SU-DHL-6 (cell line): ENCODE measurements around the gene TOM1L2.

Experiments used
- H2AFZ ChIP-seq: fragments of 200-600 bp; sonication (generic); 2 replicates; pipeline ENCODE4 v1.6.1; 2014; ENCODE audit warnings: low read depth, mild to moderate bottlenecking, moderate library complexity, mixed read lengths, antibody characterized with exemption, low read length; ENCODE audit not compliant: severe bottlenecking
- H3F3A ChIP-seq: fragments of 200-600 bp; shearing (Covaris generic); 2 replicates; pipeline ENCODE4 v1.6.0; 2016; ENCODE audit warnings: antibody characterized with exemption, mild to moderate bottlenecking; ENCODE audit not compliant: insufficient read depth
- H3K27ac ChIP-seq: fragments of 200-600 bp; sonication (generic); 2 replicates; pipeline ENCODE4 v1.5.1; 2016; ENCODE audit warnings: low read depth, mild to moderate bottlenecking, low read length, moderate library complexity, mixed read lengths
- H3K27me3 ChIP-seq: fragments of 200-600 bp; sonication (generic), shearing (Covaris generic); 2 replicates; pipeline ENCODE4 v1.6.0; 2014; ENCODE audit warnings: mild to moderate bottlenecking, low read length
- H3K36me3 ChIP-seq: fragments of 200-600 bp; sonication (generic); 2 replicates; pipeline ENCODE4 v1.6.1; 2014; ENCODE audit warnings: mild to moderate bottlenecking, low read length, mixed read lengths
- H3K4me2 ChIP-seq: fragments of 300-600, 200-600 bp; shearing (Covaris generic), sonication (generic); 2 replicates; pipeline ENCODE4 v1.6.0; 2014; ENCODE audit warnings: low read length, low read depth, mild to moderate bottlenecking; ENCODE audit not compliant: poor library complexity, severe bottlenecking
- H3K4me3 ChIP-seq: fragments of 200-600 bp; sonication (generic); 2 replicates; pipeline ENCODE4 v1.5.1; 2014; ENCODE audit warnings: antibody characterized with exemption, low read length, mild to moderate bottlenecking, mixed read lengths; ENCODE audit not compliant: insufficient read depth, poor library complexity, severe bottlenecking
- H3K79me2 ChIP-seq: fragments of 200-600 bp; sonication (generic); 2 replicates; pipeline ENCODE4 v1.6.1; 2014; ENCODE audit warnings: mild to moderate bottlenecking, low read length, moderate library complexity; ENCODE audit not compliant: insufficient read depth
- H3K9ac ChIP-seq: fragments of 200-600 bp; sonication (generic); 2 replicates; pipeline ENCODE4 v1.7.0; 2014; ENCODE audit warnings: mild to moderate bottlenecking, low read length
- H3K9me2 ChIP-seq: fragments of 200-600 bp; sonication (generic); replicated peaks from 2 replicates; pipeline ENCODE4 v1.6.1; 2014; ENCODE audit warnings: low read length; ENCODE audit not compliant: insufficient read depth
- H3K9me3 ChIP-seq: fragments of 200-600 bp; sonication (generic); 2 replicates; pipeline ENCODE4 v1.6.1; 2014; ENCODE audit warnings: low read length, mixed read lengths; ENCODE audit not compliant: insufficient read depth
- H4K20me1 ChIP-seq: fragments of 200-600 bp; sonication (generic); 2 replicates; pipeline ENCODE4 v1.6.1; 2014; ENCODE audit warnings: low read depth, mild to moderate bottlenecking, antibody characterized with exemption, low read length, moderate library complexity, mixed read lengths
- CTCF ChIP-seq: fragments of 200-600 bp; sonication (generic); IDR thresholded peaks from one replicate; pipeline ENCODE4 v1.5.1; 2017; ENCODE audit warnings: antibody characterized with exemption, mild to moderate bottlenecking, low read length, moderate library complexity; ENCODE audit not compliant: insufficient read depth, poor library complexity, severe bottlenecking
- EZH2phosphoT487 ChIP-seq: fragments of 200-600 bp; sonication (generic), shearing (Covaris generic); conservative IDR thresholded peaks from 2 replicates; pipeline ENCODE4 v1.6.1; 2018; ENCODE audit warnings: mild to moderate bottlenecking, antibody characterized with exemption, low read length, moderate library complexity, mixed read lengths

The TOM1L2 gene

DNA sequence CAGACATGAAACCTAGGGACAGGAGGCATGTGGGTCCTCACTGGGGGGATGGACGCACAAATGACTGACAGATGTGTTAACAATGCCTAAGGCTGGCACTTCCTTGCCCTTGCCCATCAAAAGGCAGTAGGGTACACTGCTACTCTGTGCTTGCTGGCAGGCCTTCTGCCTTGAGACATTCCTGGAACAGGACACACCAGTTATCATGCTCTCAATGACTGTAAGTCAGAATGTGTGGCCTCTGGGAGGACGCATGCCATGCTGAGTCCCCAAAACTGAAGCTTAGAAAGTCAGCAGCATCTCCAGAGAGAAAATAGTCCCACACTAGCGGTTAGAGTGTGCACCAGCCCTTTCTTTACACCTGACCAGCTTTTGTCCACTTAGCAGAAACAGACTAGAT, 119.3 kb downstream of the TOM1L2 start:
- no peaks in the 10 kb centered on the region for H3K27me3 ChIP-seq
- H3F3A ChIP-seq, result no peaks in the 10 kb centered on the region
- H4K20me1 ChIP-seq, result no peaks in the 10 kb centered on the region
- H3K4me2 ChIP-seq, result no peak overlapping the region
- no peak overlapping the region for H2AFZ ChIP-seq
- no peaks in the 10 kb centered on the region for H3K36me3 ChIP-seq
- H3K4me3 ChIP-seq, result no peak overlapping the region
- TF ChIP-seq EZH2phosphoT487 (no peak), CTCF (no peak)
- H3K9ac ChIP-seq, result no peak overlapping the region
- no peaks in the 10 kb centered on the region for H3K9me3 ChIP-seq
- no peaks in the 10 kb centered on the region for H3K9me2 ChIP-seq
- H3K79me2 ChIP-seq, result no peaks in the 10 kb centered on the region
- no peak overlapping the region for H3K27ac ChIP-seq

GRCh38 chr17:17851103-17852002, 120.8 kb downstream of the TOM1L2 start:
- Histone ChIP-seq H3K27ac (no peak overlapping the region), H3K36me3 (no peaks in the 10 kb centered on the region)

DNA sequence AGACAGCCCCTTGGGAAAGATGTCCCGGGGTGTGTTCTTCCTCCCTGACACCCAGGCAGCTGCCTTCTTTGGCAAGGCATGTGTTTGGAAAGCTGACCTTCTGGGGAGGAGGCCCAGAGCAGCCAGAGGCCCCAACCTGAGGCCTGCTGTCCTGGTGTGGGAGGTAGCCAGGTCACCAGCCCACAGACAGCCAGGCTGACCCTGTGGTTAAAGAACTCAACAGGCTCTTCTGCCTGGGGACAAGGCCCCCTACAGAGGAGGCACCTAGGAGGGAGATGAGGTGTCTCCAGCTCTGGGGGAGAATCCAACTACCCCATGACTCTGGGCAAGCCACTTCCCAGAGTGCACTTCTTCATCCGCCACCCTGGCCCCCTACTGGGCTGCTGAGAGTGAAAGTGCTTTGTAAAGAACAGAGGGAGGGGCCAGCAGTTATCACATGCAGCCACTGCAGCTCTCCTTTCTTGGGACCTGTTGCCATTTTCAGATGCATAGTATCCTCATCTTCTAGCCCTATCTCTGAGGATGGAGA, 122.3 kb downstream of the TOM1L2 start:
- Histone ChIP-seq H3K9ac (no peak overlapping the region), H3K9me3 (no peaks in the 10 kb centered on the region), H3K27me3 (no peaks in the 10 kb centered on the region), H3K36me3 (no peaks in the 10 kb centered on the region), H3K27ac (no peak overlapping the region), H3K79me2 (no peaks in the 10 kb centered on the region), H4K20me1 (no peaks in the 10 kb centered on the region), H3F3A (no peaks in the 10 kb centered on the region), H3K4me3 (no peak overlapping the region), H3K4me2 (no peak overlapping the region), H3K9me2 (no peaks in the 10 kb centered on the region), H2AFZ (no peak overlapping the region)
- TF ChIP-seq CTCF (no peak), EZH2phosphoT487 (no peak)

More at GRCh38 chr17:17851103-17852002, 120.8 kb downstream of the TOM1L2 start:
- H2AFZ ChIP-seq, result no peak overlapping the region
- no peak overlapping the region for H3K9ac ChIP-seq
- H3K4me3 ChIP-seq, result no peak overlapping the region
- no peaks in the 10 kb centered on the region for H3F3A ChIP-seq
- H3K4me2 ChIP-seq, result no peak overlapping the region
- H4K20me1 ChIP-seq, result no peaks in the 10 kb centered on the region
- no peaks in the 10 kb centered on the region for H3K9me3 ChIP-seq
- no peaks in the 10 kb centered on the region for H3K79me2 ChIP-seq
- TF ChIP-seq EZH2phosphoT487, result no peak
- no peak for TF ChIP-seq CTCF
- no peaks in the 10 kb centered on the region for H3K27me3 ChIP-seq
- no peaks in the 10 kb centered on the region for H3K9me2 ChIP-seq
